Spinal cord (tissue), 10 donors: Measurements from ENCODE around the gene KY. TPM values are rescaled to one million over a fixed set of nuclear protein-coding genes. Genes with fewer than 3 reads are reported as not detected.
A peak's percentile ranks its signal among the peaks of the same experiment; 100 is the strongest.
"Not testable (repeated sequence)": the region's sequence is repeated elsewhere in the genome, so short reads cannot be mapped to it uniquely, and the experiment has no call there.

ENCODE experiments used
- DNase-seq, 6 donors: peaks; one replicate each; pipeline versions ENCODE4 v3.0.0 to v3.0.0-alpha.2; 2013 to 2015; ENCODE audit warnings: low spot score in 6 of 6, low read depth in 4 of 6
- H3K27ac ChIP-seq: one replicate; pipeline ENCODE4 v1.5.1; 2013; ENCODE audit warnings: low read depth, low read length, control low read depth
- H3K27me3 ChIP-seq: one replicate; pipeline ENCODE4 v1.6.1; 2013; ENCODE audit warnings: low read length; ENCODE audit not compliant: control insufficient read depth, insufficient read depth
- H3K36me3 ChIP-seq: one replicate; pipeline ENCODE4 v1.6.1; 2013; ENCODE audit warnings: low read length; ENCODE audit not compliant: control insufficient read depth, insufficient read depth
- H3K4me1 ChIP-seq: one replicate; pipeline ENCODE4 v1.6.1; 2013; ENCODE audit warnings: low read length; ENCODE audit not compliant: control insufficient read depth, insufficient read depth
- H3K4me3 ChIP-seq: one replicate; pipeline ENCODE4 v1.5.1; 2013; ENCODE audit warnings: low read depth, low read length, control low read depth
- H3K9me3 ChIP-seq: one replicate; pipeline ENCODE4 v1.6.1; 2013; ENCODE audit warnings: low read length; ENCODE audit not compliant: control insufficient read depth, insufficient read depth
- WGBS: methylation state at CpG from one replicate; pipeline ENCODE4 v1.1.5; 2013; ENCODE audit warnings: missing lambda C conversion rate; ENCODE audit not compliant: insufficient coverage; 5-methylcytosine and 5-hydroxymethylcytosine counted together
- polyA plus RNA-seq, 2 donors: library from polyadenylated mRNA; unstranded; fragments of 120-200 nt; gene quantifications; one replicate each; pipeline ENCODE4 v1.2.1, GENCODE V29; 2013; ENCODE audit not compliant: insufficient read length in 2 of 2
- total RNA-seq, 2 donors: library from RNA; depleted of rRNA in 1 of 2; stranded (reverse); fragments of 120-200 nt in 1 of 2; fragments of >200 nt in 1 of 2; gene quantifications; one replicate each; pipeline versions ENCODE4 v1.2.3 to v1.2.4, GENCODE V29; 2013 to 2014
- donor health status: healthy.

Gene KY
- total and polyA plus RNA-seq, 4 donors, result 1.5 to 4.2 (median 2.5) TPM

DNA sequence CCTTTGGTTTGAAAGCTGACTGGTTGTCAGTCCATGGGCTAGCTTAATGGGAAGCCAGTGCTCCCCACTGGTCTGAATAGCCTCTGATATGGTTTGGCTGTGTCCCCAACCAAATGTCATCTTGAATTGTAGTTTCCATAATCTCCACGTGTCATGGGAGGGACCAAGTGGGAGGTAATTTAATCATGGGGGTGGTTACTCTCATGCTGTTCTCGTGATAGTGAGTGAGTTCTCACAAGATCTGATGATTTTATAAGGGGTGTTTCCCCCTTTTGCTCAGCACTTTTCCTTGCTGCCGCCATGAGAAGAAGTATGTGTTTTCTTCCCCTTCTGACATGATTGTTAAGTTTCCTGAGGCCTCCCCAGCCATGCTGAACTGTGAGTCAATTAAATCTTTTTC, 55.8 kb downstream of the KY start:
- not testable (repeated sequence) for DNase-seq, H3K27me3 ChIP-seq, H3K9me3 ChIP-seq, H3K36me3 ChIP-seq, H3K4me3 ChIP-seq, H3K4me1 ChIP-seq, H3K27ac ChIP-seq
- WGBS, result no CpG with 5 or more reads among the region's 3 CpGs

DNA sequence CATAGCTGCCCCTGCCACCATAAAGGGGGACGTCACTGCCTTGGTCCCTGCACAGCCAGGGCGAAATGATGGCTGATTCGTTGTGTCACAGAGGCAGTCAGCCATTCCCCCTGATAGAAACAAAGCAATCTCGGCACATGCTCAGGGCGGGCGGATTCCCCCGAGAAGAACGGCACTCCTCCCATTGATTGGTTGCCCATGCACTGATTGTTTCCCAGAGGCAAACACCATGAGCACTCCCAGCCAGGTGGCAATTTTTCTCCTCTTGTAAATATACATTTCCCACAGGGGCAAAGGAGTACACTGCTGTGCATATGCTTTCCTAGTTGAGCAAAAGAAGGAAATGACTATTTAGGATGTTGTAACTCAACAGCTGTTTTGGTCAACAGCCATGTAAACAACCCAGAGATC, 56.5 kb downstream of the KY start:
- peaks cover 2% of the 10 kb centered on the region for H3K9me3 ChIP-seq
- H3K36me3 ChIP-seq, result no peaks in the 10 kb centered on the region
- DNase-seq, result peak in 1 of 6 donors; percentile 70
- H3K27me3 ChIP-seq, result no peaks in the 10 kb centered on the region
- H3K4me1 ChIP-seq, result peaks cover 7% of the 10 kb centered on the region
- H3K27ac ChIP-seq, result no peak overlapping the region
- 44% methylated on average over 8 of the region's 8 CpGs for WGBS
- H3K4me3 ChIP-seq, result no peak overlapping the region

DNA sequence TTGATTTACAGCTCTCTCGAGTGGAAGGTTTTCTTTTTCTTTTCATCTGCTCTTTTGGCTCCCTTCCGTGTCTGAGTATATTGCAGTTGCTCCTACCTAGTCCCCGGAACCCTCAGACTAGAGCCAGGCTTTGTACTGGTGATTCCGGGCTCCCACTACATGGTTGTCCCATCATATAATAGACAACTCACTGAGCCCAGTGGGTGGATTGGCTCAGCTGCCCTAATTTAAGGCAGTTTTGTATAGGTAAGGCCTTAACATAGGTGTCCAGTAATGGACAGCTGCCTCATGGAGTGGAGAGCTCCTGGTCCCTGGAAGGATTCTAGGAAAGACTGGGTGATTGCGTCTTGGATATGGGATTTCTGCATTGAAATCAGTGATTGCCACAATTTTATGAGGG, 58.0 kb downstream of the KY start:
- no peak for DNase-seq
- Histone ChIP-seq H3K36me3 (no peaks in the 10 kb centered on the region), H3K27me3 (no peaks in the 10 kb centered on the region), H3K4me3 (no peak overlapping the region), H3K27ac (no peak overlapping the region), H3K9me3 (peaks cover 2% of the 10 kb centered on the region), H3K4me1 (no peaks in the 10 kb centered on the region)
- WGBS, result 70% methylated on average over 2 of the region's 5 CpGs

DNA sequence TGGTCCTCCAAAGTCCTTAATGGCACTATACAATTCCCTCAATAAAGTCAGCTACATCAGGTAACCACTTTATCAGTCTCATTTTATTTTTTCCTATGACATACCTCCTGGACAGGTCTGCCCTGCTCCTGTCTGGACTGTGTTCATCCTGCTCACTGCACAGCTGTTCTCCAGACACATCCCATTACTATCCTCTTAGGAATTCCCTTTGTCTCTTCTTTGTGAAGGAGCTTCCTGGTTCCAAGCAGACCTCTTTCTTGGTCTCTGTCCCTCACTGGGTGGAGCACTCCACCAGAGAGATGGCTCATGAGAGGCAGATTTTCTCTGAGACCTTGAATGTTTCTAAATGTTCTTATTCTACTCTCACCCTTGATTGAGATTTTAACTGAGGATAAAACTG, 60.1 kb downstream of the KY start:
- no peak for DNase-seq
- Histone ChIP-seq H3K36me3 (no peaks in the 10 kb centered on the region), H3K27ac (no peak overlapping the region), H3K4me1 (no peaks in the 10 kb centered on the region), H3K4me3 (no peak overlapping the region), H3K27me3 (no peaks in the 10 kb centered on the region), H3K9me3 (peaks cover 2% of the 10 kb centered on the region)

DNA sequence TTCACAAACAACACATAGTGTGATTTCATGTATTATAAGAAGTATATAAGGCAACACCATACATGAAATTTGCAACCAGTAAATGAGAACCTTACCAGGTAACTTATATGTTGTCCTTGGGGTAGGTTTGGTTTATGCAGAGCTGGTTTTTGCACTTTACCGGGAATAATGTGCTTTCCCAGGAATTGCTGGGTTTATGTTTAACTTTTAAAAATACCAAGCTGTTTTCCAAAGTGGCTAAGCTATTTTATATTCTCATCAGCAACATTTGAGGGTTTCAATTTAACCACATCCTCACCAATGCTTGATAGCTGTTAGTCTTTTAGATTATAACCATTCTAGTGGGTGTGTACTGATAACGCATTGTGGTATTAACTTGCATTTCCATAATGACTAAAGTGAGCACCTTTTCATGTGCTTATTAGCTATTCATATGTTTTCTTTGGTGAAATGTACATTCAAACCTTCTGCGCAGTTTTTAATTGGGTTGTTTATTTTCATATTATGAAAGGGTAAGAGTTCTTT, 71.6 kb downstream of the KY start:
- DNase-seq, result no peak
- H3K36me3 ChIP-seq, result no peaks in the 10 kb centered on the region
- no CpG with 5 or more reads among the region's 3 CpGs for WGBS
- H3K27ac ChIP-seq, result no peak overlapping the region
- no peaks in the 10 kb centered on the region for H3K27me3 ChIP-seq
- no peaks in the 10 kb centered on the region for H3K9me3 ChIP-seq
- no peak overlapping the region for H3K4me3 ChIP-seq
- H3K4me1 ChIP-seq, result no peaks in the 10 kb centered on the region

DNA sequence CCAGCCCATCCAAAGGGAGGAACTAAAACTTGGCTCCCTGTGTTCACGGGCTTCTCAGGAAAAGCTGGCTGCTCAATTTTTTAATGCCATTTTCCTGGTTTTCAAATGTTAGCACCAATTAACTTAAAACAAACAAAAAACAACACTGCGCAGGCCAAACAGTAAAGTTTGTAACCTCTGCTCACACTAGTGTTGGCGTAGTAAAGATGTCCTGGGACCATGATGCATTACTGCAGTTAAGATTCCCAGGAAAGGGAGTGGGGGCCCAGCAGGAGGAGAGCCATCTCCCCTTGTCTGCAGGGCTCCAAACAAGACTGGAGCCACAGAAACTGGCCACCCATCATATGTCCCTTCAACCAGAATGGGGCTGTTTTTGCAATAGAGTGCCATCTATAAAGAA, 74.0 kb downstream of the KY start:
- no peaks in the 10 kb centered on the region for H3K36me3 ChIP-seq
- 53% methylated on average over 2 of the region's 3 CpGs for WGBS
- H3K4me3 ChIP-seq, result no peak overlapping the region
- no peaks in the 10 kb centered on the region for H3K4me1 ChIP-seq
- H3K27ac ChIP-seq, result no peak overlapping the region
- H3K9me3 ChIP-seq, result no peaks in the 10 kb centered on the region
- DNase-seq, result no peak
- H3K27me3 ChIP-seq, result no peaks in the 10 kb centered on the region

DNA sequence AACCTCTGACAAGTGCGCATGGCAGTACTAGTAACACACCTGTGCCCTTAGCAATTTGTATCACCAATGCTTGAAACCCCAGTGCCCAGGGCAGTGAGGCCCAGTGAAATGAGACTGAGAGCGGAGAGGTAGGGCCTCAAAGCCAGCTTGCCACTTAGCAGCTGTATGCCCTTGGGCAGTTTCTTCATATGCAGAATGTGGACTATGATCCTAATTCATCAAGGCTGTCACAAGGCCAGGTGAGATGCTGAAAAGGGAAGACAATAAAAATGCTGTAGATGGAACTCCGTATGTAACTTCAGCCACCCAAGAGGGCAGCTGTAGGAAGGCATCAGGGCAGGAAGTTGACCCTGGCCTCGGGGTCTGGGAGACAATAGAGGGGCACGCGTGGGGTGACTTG, 74.4 kb downstream of the KY start:
- Histone ChIP-seq H3K4me1 (no peaks in the 10 kb centered on the region), H3K36me3 (no peaks in the 10 kb centered on the region), H3K4me3 (no peak overlapping the region), H3K9me3 (no peaks in the 10 kb centered on the region), H3K27ac (no peak overlapping the region), H3K27me3 (no peaks in the 10 kb centered on the region)
- DNase-seq, result no peak
- WGBS, result 60% methylated on average over 6 of the region's 6 CpGs

DNA sequence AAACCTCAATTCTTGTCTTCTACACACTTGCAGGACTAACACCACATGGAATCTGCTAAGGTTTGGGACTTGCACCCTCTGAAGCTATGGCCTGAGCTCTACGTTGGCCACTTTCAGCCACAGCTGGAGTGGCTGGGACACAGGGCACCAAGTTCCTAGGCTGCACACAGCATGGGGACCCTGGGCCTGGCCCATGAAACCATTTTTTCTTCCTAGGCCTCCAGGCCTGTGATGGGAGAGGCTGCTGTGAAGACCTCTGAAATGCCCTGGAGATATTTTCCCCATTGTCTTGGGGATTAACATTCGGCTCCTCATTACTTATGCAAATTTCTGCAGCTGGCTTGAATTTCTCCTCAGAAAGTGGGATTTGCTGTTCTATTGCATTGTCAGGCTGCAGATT, 80.9 kb downstream of the KY start:
- DNase-seq, H3K4me3 ChIP-seq, H3K27me3 ChIP-seq, H3K27ac ChIP-seq, H3K9me3 ChIP-seq, H3K4me1 ChIP-seq, H3K36me3 ChIP-seq: not testable (repeated sequence)
- WGBS, result 97% methylated on average over 2 of the region's 2 CpGs

DNA sequence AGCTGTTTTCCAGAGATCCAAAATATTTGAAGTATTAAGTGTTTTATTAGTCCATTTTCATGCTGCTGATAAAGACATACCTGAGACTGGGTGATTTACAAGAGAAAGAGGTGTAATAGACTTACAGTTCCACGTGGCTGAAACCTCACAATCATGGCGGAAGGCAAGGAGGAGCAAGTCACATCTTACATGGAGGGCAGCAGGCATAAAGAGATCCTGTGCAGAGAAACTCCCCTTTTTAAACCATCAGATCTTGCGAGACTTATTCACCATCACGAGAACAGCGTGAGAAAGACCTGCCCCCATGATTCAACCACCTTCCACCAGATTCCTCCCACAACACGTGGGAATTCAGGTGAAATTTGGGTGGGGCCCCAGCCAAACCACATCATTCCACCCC, 82.0 kb downstream of the KY start:
- Histone ChIP-seq H3K4me3 (no peak overlapping the region), H3K27ac (no peak overlapping the region), H3K9me3 (no peaks in the 10 kb centered on the region), H3K4me1 (no peaks in the 10 kb centered on the region), H3K27me3 (no peaks in the 10 kb centered on the region), H3K36me3 (peaks cover under 1% of the 10 kb centered on the region)
- 80% methylated on average over 6 of the region's 6 CpGs for WGBS
- DNase-seq, result no peak

DNA sequence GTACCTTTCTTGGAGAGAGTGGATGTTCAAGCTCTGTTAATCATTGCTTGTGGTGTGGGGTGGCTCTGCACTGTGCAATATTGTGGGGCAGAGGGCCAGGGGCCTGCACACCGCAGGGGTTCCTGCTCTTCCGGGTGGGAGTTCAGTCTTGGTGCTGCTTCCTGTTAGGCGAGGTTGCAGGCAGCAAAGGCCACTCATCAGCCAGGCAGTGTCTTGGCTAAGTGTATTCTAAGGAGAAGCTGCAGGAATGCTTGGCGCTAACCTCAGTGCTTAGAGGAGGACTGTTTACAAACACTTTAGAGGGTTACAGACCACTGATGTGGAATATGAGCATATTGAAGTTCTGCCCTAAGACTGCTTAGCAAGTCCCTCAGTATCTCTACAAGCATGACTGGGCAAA, 83.2 kb downstream of the KY start:
- Histone ChIP-seq H3K9me3 (no peaks in the 10 kb centered on the region), H3K27ac (no peak overlapping the region), H3K4me1 (no peaks in the 10 kb centered on the region), H3K36me3 (peaks cover 5% of the 10 kb centered on the region), H3K27me3 (no peaks in the 10 kb centered on the region), H3K4me3 (no peak overlapping the region)
- no peak for DNase-seq
- 72% methylated on average over 4 of the region's 4 CpGs for WGBS
